Activated T-helper 17 cell treated with anti-CD3 and anti-CD28 coated beads, Interleukin-2, amount 50 U/mL, for 72 hours (primary cell): ENCODE results near the gene PDE6A. TPM values are rescaled to one million over a fixed set of nuclear protein-coding genes. Genes with fewer than 3 reads are reported as not detected.
"Not testable (repeated sequence)": the region's sequence is repeated elsewhere in the genome, so short reads cannot be mapped to it uniquely, and the experiment has no call there.

Experiments used
- ATAC-seq: fragments of 150-1000 bp; cut with Tn5 transposase; replicated peaks from 2 replicates; pipeline ENCODE4 v1.10.0; 2021; ENCODE audit warnings: mild to moderate bottlenecking, moderate library complexity
- H3K27ac Mint-ChIP-seq: one replicate; pipeline ENCODE4 v1.8.0; 2022; ENCODE audit warnings: mixed read lengths
- H3K27me3 Mint-ChIP-seq: one replicate; pipeline ENCODE4 v1.8.0; 2022; ENCODE audit warnings: mixed read lengths
- H3K36me3 Mint-ChIP-seq: one replicate; pipeline ENCODE4 v1.8.0; 2022; ENCODE audit warnings: low read depth, mild to moderate bottlenecking, mixed read lengths
- H3K4me1 Mint-ChIP-seq: one replicate; pipeline ENCODE4 v1.8.0; 2022; ENCODE audit warnings: mixed read lengths
- H3K4me3 Mint-ChIP-seq: one replicate; pipeline ENCODE4 v1.8.0; 2022; ENCODE audit warnings: mild to moderate bottlenecking, mixed read lengths
- H3K9me3 Mint-ChIP-seq: one replicate; pipeline ENCODE4 v1.8.0; 2022; ENCODE audit warnings: mixed read lengths
- total RNA-seq, 2 donors: library from RNA; stranded (reverse); gene quantifications; one replicate each; pipeline ENCODE4 v1.2.3, GENCODE V29; 2022

PDE6A gene
- total RNA-seq, 2 donors from 2014 or later = not detected

GRCh38 chr5:149859746-149860145 lies 84.8 kb downstream of the PDE6A start:
- Mint-ChIP-seq H3K4me3 (no peak overlapping the region), H3K27me3 (no peaks in the 10 kb centered on the region), H3K27ac (no peak overlapping the region), H3K9me3 (no peaks in the 10 kb centered on the region), H3K36me3 (no peaks in the 10 kb centered on the region), H3K4me1 (peaks cover 6% of the 10 kb centered on the region)
- no peak for ATAC-seq

- H3K9me3 Mint-ChIP-seq, H3K4me1 Mint-ChIP-seq, H3K27me3 Mint-ChIP-seq, H3K36me3 Mint-ChIP-seq, ATAC-seq, H3K27ac Mint-ChIP-seq, H3K4me3 Mint-ChIP-seq: not testable (repeated sequence)
These were observed 86.1 kb downstream of the PDE6A start for GRCh38 chr5:149858481-149858880.

- no peaks in the 10 kb centered on the region for H3K36me3 Mint-ChIP-seq
- no peaks in the 10 kb centered on the region for H3K9me3 Mint-ChIP-seq
- H3K4me1 Mint-ChIP-seq = peaks cover 6% of the 10 kb centered on the region
- no peak for ATAC-seq
- peak overlapping the region; percentile 26 for H3K27ac Mint-ChIP-seq
- H3K27me3 Mint-ChIP-seq = no peaks in the 10 kb centered on the region
- no peak overlapping the region for H3K4me3 Mint-ChIP-seq
These were observed 87.1 kb downstream of the PDE6A start for GRCh38 chr5:149857499-149857898.

GRCh38 chr5:149855366-149855765 lies 89.2 kb downstream of the PDE6A start:
- H3K27ac Mint-ChIP-seq = no peak overlapping the region
- no peaks in the 10 kb centered on the region for H3K9me3 Mint-ChIP-seq
- H3K36me3 Mint-ChIP-seq = no peaks in the 10 kb centered on the region
- no peaks in the 10 kb centered on the region for H3K27me3 Mint-ChIP-seq
- H3K4me1 Mint-ChIP-seq = no peaks in the 10 kb centered on the region
- no peak overlapping the region for H3K4me3 Mint-ChIP-seq
- no peak for ATAC-seq

- H3K27ac Mint-ChIP-seq = no peak overlapping the region
- no peak for ATAC-seq
- H3K27me3 Mint-ChIP-seq = no peaks in the 10 kb centered on the region
- H3K4me3 Mint-ChIP-seq = no peak overlapping the region
- H3K9me3 Mint-ChIP-seq = no peaks in the 10 kb centered on the region
- no peaks in the 10 kb centered on the region for H3K36me3 Mint-ChIP-seq
- no peaks in the 10 kb centered on the region for H3K4me1 Mint-ChIP-seq
These were observed 89.7 kb downstream of the PDE6A start for GRCh38 chr5:149854866-149855265.

- Mint-ChIP-seq H3K27ac (no peak overlapping the region), H3K4me1 (no peaks in the 10 kb centered on the region), H3K36me3 (no peaks in the 10 kb centered on the region), H3K27me3 (no peaks in the 10 kb centered on the region), H3K9me3 (no peaks in the 10 kb centered on the region), H3K4me3 (no peak overlapping the region)
- ATAC-seq = no peak
These were observed 90.9 kb downstream of the PDE6A start for GRCh38 chr5:149853701-149854100.

- Mint-ChIP-seq H3K4me1 (no peaks in the 10 kb centered on the region), H3K36me3 (no peaks in the 10 kb centered on the region), H3K4me3 (no peak overlapping the region), H3K27me3 (no peaks in the 10 kb centered on the region), H3K27ac (no peak overlapping the region), H3K9me3 (no peaks in the 10 kb centered on the region)
- ATAC-seq = peak; percentile 7
These were observed 91.3 kb downstream of the PDE6A start for GRCh38 chr5:149853331-149853648.

GRCh38 chr5:149852641-149853330 lies 91.8 kb downstream of the PDE6A start:
- H3K4me1 Mint-ChIP-seq = no peaks in the 10 kb centered on the region
- no peak overlapping the region for H3K27ac Mint-ChIP-seq
- no peak overlapping the region for H3K4me3 Mint-ChIP-seq
- H3K27me3 Mint-ChIP-seq = no peaks in the 10 kb centered on the region
- no peaks in the 10 kb centered on the region for H3K9me3 Mint-ChIP-seq
- peaks cover 4% of the 10 kb centered on the region for H3K36me3 Mint-ChIP-seq
- ATAC-seq = peak; percentile 35

- Mint-ChIP-seq H3K9me3 (no peaks in the 10 kb centered on the region), H3K27me3 (no peaks in the 10 kb centered on the region), H3K4me1 (no peaks in the 10 kb centered on the region), H3K4me3 (no peak overlapping the region), H3K36me3 (peaks cover 20% of the 10 kb centered on the region), H3K27ac (no peak overlapping the region)
- ATAC-seq = no peak
These were observed 93.4 kb downstream of the PDE6A start for GRCh38 chr5:149851211-149851610.

GRCh38 chr5:149849966-149850910 lies 94.4 kb downstream of the PDE6A start:
- Mint-ChIP-seq H3K4me3 (no peak overlapping the region), H3K36me3 (peaks cover 29% of the 10 kb centered on the region), H3K4me1 (no peaks in the 10 kb centered on the region), H3K27ac (no peak overlapping the region), H3K9me3 (no peaks in the 10 kb centered on the region), H3K27me3 (no peaks in the 10 kb centered on the region)
- ATAC-seq = no peak

- Mint-ChIP-seq H3K4me3 (no peak overlapping the region), H3K27me3 (no peaks in the 10 kb centered on the region), H3K36me3 (peaks cover 29% of the 10 kb centered on the region), H3K9me3 (no peaks in the 10 kb centered on the region), H3K27ac (no peak overlapping the region), H3K4me1 (no peaks in the 10 kb centered on the region)
- no peak for ATAC-seq
These were observed 95.2 kb downstream of the PDE6A start for GRCh38 chr5:149849280-149849965.

GRCh38 chr5:149847611-149848010 lies 97.0 kb downstream of the PDE6A start:
- no peaks in the 10 kb centered on the region for H3K4me1 Mint-ChIP-seq
- H3K27me3 Mint-ChIP-seq = no peaks in the 10 kb centered on the region
- ATAC-seq = no peak
- H3K4me3 Mint-ChIP-seq = no peak overlapping the region
- H3K27ac Mint-ChIP-seq = no peak overlapping the region
- no peaks in the 10 kb centered on the region for H3K9me3 Mint-ChIP-seq
- peaks cover 29% of the 10 kb centered on the region for H3K36me3 Mint-ChIP-seq

GRCh38 chr5:149846021-149846420 lies 98.6 kb downstream of the PDE6A start:
- no peak for ATAC-seq
- Mint-ChIP-seq H3K4me3 (no peak overlapping the region), H3K27ac (no peak overlapping the region), H3K27me3 (no peaks in the 10 kb centered on the region), H3K36me3 (peaks cover 29% of the 10 kb centered on the region), H3K9me3 (no peaks in the 10 kb centered on the region), H3K4me1 (no peaks in the 10 kb centered on the region)

GRCh38 chr5:149845601-149846000 lies 99.0 kb downstream of the PDE6A start:
- Mint-ChIP-seq H3K4me1 (no peaks in the 10 kb centered on the region), H3K27ac (no peak overlapping the region), H3K4me3 (no peak overlapping the region), H3K9me3 (no peaks in the 10 kb centered on the region), H3K36me3 (peaks cover 29% of the 10 kb centered on the region), H3K27me3 (no peaks in the 10 kb centered on the region)
- ATAC-seq = no peak
